Activated CD4-positive, CD25-positive, alpha-beta regulatory T cell (primary cell): ENCODE results near the gene DHRSX.
"Not testable (repeated sequence)": the region's sequence is repeated elsewhere in the genome, so short reads cannot be mapped to it uniquely, and the experiment has no call there.

Experiments
- DNase-seq, 4 experiments: peaks; one replicate each; lab custom pipeline; 2025; lab: John Stamatoyannopoulos, UW

Gene DHRSX

GRCh38 chrX:2262668-2263055 lies 238.1 kb downstream of the DHRSX start:
- no peak for DNase-seq

GRCh38 chrX:2261831-2262667 lies 238.7 kb downstream of the DHRSX start:
- DNase-seq, result no peak

GRCh38 chrX:2252331-2253065 lies 248.3 kb downstream of the DHRSX start:
- no peak for DNase-seq

GRCh38 chrX:2251211-2251610 lies 249.6 kb downstream of the DHRSX start:
- DNase-seq, result no peak

DNA sequence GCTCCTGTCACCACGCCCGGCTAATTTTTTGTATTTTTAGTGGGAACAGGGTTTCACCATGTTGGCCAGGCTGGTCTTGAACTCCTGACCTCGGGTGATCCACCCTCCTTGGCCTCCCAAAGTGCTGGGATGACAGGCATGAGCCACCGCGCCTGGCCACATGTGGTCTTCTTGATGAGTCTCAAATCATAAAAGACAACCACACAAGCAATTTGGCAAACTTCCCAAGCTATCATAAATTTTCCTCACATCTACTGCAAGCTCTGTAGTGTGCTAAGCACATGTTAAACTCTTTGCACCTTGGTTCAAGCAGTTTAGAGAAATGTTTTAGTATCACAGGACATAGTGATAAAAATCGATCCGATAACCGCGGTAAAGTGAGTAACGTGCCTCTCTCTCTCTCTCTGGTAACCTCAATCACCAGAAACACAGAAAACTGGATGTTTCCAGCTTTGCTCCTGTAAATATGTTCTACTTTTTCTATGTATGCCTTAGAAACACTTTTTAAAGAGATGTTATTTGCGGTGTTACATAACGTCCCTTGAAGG lies 256.8 kb downstream of the DHRSX start:
- DNase-seq, result no peak

- no peak for DNase-seq
Observed at GRCh38 chrX:2242980-2243379, 257.8 kb downstream of the DHRSX start.

GRCh38 chrX:2242326-2242725 lies 258.4 kb downstream of the DHRSX start:
- no peak for DNase-seq

GRCh38 chrX:2241496-2241895 lies 259.3 kb downstream of the DHRSX start:
- DNase-seq, result not testable (repeated sequence)

- DNase-seq, result not testable (repeated sequence)
Observed at GRCh38 chrX:2240761-2241160, 260.0 kb downstream of the DHRSX start.

DNA sequence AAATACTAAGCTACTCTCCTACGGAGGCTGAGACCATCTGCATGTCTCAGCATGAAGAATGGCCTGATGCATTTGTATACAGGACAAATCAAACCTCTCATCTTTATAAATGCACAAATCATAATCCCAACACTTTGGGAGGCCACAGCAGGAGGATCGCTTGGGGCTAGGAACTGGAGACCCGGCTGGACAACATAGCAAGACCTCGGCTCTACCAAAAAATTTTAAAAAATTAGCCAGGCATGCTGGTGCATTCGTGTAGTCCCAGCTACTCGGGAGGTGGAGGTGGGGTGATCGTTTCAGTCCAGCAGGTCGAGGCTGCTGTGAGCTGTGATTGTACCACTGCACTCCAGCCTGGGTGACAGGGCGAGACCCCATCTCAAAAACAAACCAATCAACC lies 262.8 kb downstream of the DHRSX start:
- no peak for DNase-seq

DNA sequence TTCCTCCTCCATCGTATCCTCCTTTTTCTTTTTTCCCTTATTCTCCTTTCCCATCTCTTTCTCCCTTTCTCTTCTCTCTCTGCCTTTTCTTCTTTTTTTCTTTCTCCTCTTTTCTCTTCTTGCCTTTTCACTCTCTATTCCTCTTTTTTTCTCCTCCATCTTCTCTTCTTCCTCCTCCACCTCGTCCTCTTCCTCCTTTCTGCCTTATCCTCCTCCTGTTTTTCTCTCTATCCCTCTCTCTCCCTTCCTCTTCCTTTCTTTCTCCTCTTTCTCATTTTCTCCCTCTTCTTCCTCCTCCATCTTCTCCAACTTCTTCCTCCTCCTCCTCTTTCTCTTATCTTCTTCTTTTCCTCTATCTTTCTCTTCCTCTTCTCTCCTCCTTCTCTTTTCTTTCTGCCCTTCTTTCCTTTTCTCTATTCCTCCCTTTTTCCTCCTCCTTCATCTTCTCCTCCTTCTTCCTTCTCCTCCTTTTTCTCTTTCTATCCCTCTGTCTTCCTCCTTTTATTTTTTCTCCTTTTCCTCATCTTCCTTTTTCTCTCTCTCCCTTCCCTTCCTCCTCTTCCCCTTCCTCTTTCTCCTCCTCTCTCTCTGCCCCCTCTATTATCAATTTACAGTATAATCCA lies 269.1 kb downstream of the DHRSX start:
- no peak for DNase-seq

DNA sequence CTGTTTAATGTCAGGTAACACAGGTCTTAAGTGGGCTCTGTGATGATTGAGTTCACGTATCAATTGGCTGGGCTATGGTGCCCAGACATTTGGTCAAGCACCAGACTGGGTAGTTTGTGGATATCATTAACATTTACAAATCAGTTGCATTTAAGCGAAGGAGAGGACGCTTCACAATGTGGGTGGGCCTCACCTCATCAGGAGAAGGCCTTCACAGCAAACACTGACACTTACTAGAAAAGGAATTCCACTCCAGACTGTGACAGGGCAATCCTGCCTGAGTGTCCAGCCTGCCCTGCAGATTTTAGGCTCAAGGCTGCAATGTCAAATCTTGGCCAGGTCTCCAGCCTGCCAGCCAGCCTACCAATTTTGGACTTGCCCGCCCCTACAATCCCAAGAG lies 270.3 kb downstream of the DHRSX start:
- no peak for DNase-seq

DNA sequence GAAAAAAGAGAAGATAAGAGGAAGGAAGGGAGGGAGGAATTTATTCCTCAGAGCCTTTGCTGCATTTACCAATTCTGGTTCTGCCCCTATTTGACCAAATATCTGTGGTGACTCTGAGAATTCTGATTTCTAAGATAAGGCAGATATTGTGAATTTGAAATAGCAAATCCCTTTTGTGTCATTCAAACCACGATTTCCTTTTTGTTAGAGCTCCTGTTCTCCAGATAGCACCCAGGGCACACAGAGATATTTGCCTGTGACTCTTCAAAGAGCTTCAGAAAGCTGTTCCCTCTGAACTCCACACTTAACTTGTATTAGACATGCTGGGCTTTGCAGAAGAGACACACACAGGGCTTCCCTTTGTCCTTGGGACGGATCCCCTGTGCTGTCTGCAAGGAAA lies 272.2 kb downstream of the DHRSX start:
- no peak for DNase-seq

- DNase-seq, result no peak
Observed at GRCh38 chrX:2226906-2227656, 273.7 kb downstream of the DHRSX start.

- DNase-seq, result no peak
Observed at GRCh38 chrX:2226182-2226581, 274.6 kb downstream of the DHRSX start.

- no peak for DNase-seq
Observed at GRCh38 chrX:2224597-2225235, 276.1 kb downstream of the DHRSX start.

DNA sequence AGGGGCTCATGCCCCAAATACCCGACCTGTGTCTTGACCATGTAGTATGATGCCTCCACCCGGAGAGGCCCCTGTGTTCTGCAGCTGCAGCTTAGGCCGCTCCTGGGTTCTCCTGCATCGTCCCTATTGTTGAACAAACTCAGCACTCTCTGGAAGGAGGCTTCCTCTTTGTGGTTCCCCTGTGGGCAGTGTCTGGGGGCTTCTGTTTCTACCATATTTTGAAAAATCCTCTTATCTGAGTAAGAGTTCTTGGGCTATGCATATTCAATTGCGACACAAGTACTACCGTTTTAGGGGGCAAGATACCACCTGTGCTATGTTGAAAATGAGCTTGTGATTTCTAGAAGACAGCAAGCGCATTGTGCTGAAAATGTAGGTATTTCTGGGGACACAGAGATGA lies 276.6 kb downstream of the DHRSX start:
- no peak for DNase-seq

- DNase-seq, result no peak
Observed at GRCh38 chrX:2220829-2221567, 279.8 kb downstream of the DHRSX start.

DNA sequence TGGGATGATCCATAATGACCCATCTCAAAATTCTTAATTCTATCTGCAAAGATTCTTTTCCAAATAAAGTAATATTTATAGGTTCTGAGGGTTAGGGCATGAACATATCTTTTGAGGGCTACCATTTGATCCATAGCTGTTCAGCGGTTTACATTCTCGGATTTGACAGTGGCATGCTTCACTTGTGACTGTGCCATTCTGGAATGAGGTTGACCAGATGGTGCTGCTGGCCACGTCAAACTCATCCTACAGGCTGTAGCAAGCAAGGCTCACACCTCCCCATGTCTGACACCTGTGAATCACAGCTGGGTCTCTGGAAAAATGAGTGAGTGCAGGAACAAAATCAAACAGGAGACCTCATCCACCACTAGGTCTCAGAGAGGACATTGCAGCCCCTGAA lies 280.5 kb downstream of the DHRSX start:
- no peak for DNase-seq

GRCh38 chrX:2214138-2214823 lies 286.5 kb downstream of the DHRSX start:
- DNase-seq, result not testable (repeated sequence)
